Measurements from ENCODE around the gene PAN3. TPM values are rescaled to one million over a fixed set of nuclear protein-coding genes. Genes with fewer than 3 reads are reported as not detected.

PAN3 gene
- polyA plus RNA-seq, 1 experiment = 10.7 TPM

GRCh38 chr13:28171266-28171665 lies 32.9 kb downstream of the PAN3 start:
- CTCF ChIA-PET = no interaction called here
- no peak overlapping the region for H3K4me3 ChIP-seq (ENCODE audit: low read depth, low read length)
- DNase-seq (ENCODE audit: low read depth) = no peak
- TF ChIP-seq CTCF (IDR thresholded peaks at IDR 0.05; ENCODE audit: insufficient read depth, low read depth, low read length) = no peak
- no peaks in the 10 kb centered on the region for H3K27me3 ChIP-seq (ENCODE audit: control insufficient read depth, insufficient read depth, low read length)
- H3K36me3 ChIP-seq (ENCODE audit: control insufficient read depth, insufficient read depth, low read length) = 0 out of 2 replicates have a peak, but pooled peaks cover 1% of the 10 kb centered on the region
- POLR2A ChIA-PET = no interaction called here

- no peak for DNase-seq (ENCODE audit: low read depth)
- H3K36me3 ChIP-seq (ENCODE audit: control insufficient read depth, insufficient read depth, low read length) = 0 out of 2 replicates have a peak, but pooled peaks cover 1% of the 10 kb centered on the region
- no peaks in the 10 kb centered on the region for H3K27me3 ChIP-seq (ENCODE audit: control insufficient read depth, insufficient read depth, low read length)
- POLR2A ChIA-PET = no interaction called here
- H3K4me3 ChIP-seq (ENCODE audit: low read depth, low read length) = no peak overlapping the region
- no peak for TF ChIP-seq CTCF (IDR thresholded peaks at IDR 0.05; ENCODE audit: insufficient read depth, low read depth, low read length)
- CTCF ChIA-PET = interaction anchor here (1.1 kb wide), 1 partner anchor 12 kb away, joined by 3 read pairs; no protein-coding TSS in a partner anchor
Observed at GRCh38 chr13:28172947-28173346, 34.6 kb downstream of the PAN3 start.

- CTCF ChIA-PET = no interaction called here
- DNase-seq (ENCODE audit: low read depth) = no peak
- POLR2A ChIA-PET = no interaction called here
- Histone ChIP-seq H3K4me3 (ENCODE audit: low read depth, low read length) (no peak overlapping the region), H3K36me3 (ENCODE audit: control insufficient read depth, insufficient read depth, low read length) (0 out of 2 replicates have a peak, but pooled peaks cover 1% of the 10 kb centered on the region), H3K27me3 (ENCODE audit: control insufficient read depth, insufficient read depth, low read length) (no peaks in the 10 kb centered on the region)
- TF ChIP-seq CTCF (IDR thresholded peaks at IDR 0.05; ENCODE audit: insufficient read depth, low read depth, low read length) = no peak
Observed at GRCh38 chr13:28173793-28174192, 35.4 kb downstream of the PAN3 start.

GRCh38 chr13:28177327-28177726 lies 39.0 kb downstream of the PAN3 start:
- H3K4me3 ChIP-seq (ENCODE audit: low read depth, low read length) = no peak overlapping the region
- POLR2A ChIA-PET = no interaction called here
- CTCF ChIA-PET = no interaction called here
- H3K27me3 ChIP-seq (ENCODE audit: control insufficient read depth, insufficient read depth, low read length) = no peaks in the 10 kb centered on the region
- no peak for TF ChIP-seq CTCF (IDR thresholded peaks at IDR 0.05; ENCODE audit: insufficient read depth, low read depth, low read length)
- no peak for DNase-seq (ENCODE audit: low read depth)
- no peaks in the 10 kb centered on the region for H3K36me3 ChIP-seq (ENCODE audit: control insufficient read depth, insufficient read depth, low read length)

- CTCF ChIA-PET = no interaction called here
- no peak for TF ChIP-seq CTCF (IDR thresholded peaks at IDR 0.05; ENCODE audit: insufficient read depth, low read depth, low read length)
- H3K36me3 ChIP-seq (ENCODE audit: control insufficient read depth, insufficient read depth, low read length) = no peaks in the 10 kb centered on the region
- no peak overlapping the region for H3K4me3 ChIP-seq (ENCODE audit: low read depth, low read length)
- POLR2A ChIA-PET = no interaction called here
- no peak for DNase-seq (ENCODE audit: low read depth)
- no peaks in the 10 kb centered on the region for H3K27me3 ChIP-seq (ENCODE audit: control insufficient read depth, insufficient read depth, low read length)
Observed at GRCh38 chr13:28177877-28178276, 39.5 kb downstream of the PAN3 start.
